ENCODE data around the gene LITAF. TPM values are rescaled to one million over a fixed set of nuclear protein-coding genes. Genes with fewer than 3 reads are reported as not detected.
A peak's percentile ranks its signal among the peaks of the same experiment; 100 is the strongest.
"Not testable (repeated sequence)": the region's sequence is repeated elsewhere in the genome, so short reads cannot be mapped to it uniquely, and the experiment has no call there.

The LITAF gene
- total RNA-seq, 1 experiment from 2014 or later = 30.1 TPM

DNA sequence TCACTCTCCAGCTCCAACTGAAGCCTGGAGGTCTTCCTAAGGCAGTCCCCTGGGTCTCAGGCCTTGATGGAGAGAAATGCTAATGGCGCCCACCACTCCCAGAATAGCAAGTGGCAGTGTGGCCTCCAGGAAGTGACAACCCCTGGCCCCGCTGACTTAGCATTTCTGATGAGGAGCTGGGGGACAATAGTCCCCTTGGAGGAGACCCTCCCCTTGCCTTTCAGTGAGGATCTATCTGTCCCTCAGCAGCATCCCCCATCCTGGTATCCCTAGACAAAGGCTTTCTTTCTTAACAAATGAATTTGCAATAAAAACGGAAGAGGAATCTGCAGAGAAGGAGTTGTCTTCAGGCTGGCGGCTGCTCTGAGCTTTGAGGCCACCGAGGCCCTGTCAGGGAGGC is 68.8 kb downstream of the LITAF start:
- no peak for DNase-seq (ENCODE audit: low spot score)

GRCh38 chr16:11515540-11516430 is 70.9 kb downstream of the LITAF start:
- no peak for DNase-seq (ENCODE audit: low spot score)

DNA sequence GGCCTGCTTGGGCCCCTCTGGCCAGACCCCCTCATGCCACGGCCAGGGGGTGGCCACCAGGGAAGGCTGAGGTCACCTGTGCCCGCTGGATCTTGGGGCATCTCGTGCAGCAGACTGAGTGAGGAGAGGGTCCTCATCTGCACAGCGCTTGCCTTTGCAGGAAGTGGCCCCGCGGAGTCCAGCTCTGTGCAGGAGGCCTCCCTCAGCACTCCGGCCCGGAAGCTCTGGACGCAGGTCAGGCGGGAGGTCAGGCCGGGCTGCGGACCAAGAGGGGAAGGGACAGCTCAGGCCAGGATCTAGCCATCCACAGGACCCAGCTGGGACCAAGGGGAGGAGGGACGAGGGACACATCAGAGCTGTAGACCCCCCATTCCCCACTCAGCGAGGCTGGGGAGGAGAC is 72.4 kb downstream of the LITAF start:
- DNase-seq (ENCODE audit: low spot score) = no peak

GRCh38 chr16:11513366-11513765 is 73.4 kb downstream of the LITAF start:
- not testable (repeated sequence) for DNase-seq (ENCODE audit: low spot score)

GRCh38 chr16:11511801-11512200 is 74.9 kb downstream of the LITAF start:
- no peak for DNase-seq (ENCODE audit: low spot score)

- DNase-seq (ENCODE audit: low spot score) = no peak
These were observed 75.4 kb downstream of the LITAF start for GRCh38 chr16:11511328-11511727.

DNA sequence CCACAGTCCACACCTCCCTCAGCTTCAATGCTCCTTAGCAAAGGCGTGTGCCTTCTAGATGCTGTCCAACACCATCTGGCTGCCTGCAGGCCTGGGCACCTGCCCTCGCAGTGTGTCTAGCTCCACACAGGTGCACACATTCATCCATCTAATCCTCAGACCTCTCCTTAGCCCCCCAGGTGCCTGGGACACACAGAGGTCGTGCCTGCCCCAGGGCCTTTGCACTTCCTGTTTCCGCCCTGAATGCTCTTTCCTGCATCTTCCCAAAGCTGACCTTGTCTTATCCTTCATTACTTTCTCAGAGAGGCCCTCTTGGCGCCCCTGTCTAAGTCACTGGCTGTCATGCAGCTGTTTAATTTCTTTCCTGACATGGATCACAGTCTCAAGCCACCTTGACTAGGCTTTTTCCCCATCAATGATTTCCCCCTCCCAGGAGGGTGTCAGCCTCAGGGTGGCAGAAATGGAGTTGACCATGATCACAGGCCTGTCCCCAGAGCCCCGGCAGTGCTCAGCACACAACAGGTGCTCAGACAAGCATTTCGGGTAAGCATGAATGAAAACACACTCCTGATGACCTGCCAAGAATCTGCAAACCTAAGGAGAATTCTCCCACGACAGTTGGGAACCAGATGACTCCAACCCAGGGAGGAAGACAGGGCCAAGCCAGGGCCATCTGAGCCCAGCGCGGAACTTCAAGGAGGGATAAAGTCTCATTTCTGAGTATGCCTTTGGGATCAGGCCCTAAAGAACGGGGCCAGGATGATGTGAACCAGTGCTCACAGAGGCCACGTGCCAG is 76.3 kb downstream of the LITAF start:
- DNase-seq (ENCODE audit: low spot score) = no peak

- no peak for DNase-seq (ENCODE audit: low spot score)
These were observed 78.7 kb downstream of the LITAF start for GRCh38 chr16:11507991-11508390.

- DNase-seq (ENCODE audit: low spot score) = no peak
These were observed 79.4 kb downstream of the LITAF start for GRCh38 chr16:11507350-11507749.

- no peak for DNase-seq (ENCODE audit: low spot score)
These were observed 79.9 kb downstream of the LITAF start for GRCh38 chr16:11506741-11507305.

GRCh38 chr16:11504261-11504660 is 82.5 kb downstream of the LITAF start:
- not testable (repeated sequence) for DNase-seq (ENCODE audit: low spot score)

DNA sequence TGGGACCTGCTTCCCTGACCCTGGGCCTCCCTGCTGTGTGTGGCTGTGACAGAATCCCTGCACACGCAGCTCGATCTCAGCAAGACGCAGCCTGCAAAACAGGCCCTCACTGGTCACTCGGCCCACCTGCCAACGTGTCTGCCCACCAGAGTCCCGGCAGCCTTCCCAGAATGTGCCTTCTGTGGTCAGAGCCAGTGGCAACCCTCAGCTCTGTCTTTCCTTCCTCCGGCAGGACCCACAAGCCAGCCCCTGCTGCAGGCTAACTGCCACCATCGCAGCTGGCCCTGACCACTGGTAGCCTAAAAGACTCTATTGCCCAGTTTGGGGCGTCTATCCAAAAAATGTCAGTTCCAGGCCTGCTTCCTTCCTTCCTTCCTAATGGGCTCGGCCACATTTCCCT is 83.2 kb downstream of the LITAF start:
- no peak for DNase-seq (ENCODE audit: low spot score)

DNA sequence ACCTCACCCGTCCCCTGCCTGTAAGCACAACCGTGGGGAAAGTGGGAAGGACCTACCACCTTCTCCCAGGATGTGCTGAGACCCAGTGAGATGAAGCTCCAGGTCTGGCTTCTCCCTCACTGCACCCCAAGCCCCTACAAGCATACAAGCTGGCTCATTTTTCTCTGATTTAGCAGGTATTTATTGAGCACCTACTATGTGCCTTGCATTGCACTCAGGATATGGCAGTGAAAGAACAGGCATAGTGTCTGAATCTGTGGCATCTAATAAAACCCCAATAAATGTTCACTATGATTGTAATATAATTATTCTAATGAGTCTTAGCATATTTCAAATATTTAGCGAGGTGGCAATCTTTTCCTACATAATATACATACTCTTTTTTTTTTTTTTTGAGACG is 84.5 kb downstream of the LITAF start:
- no peak for DNase-seq (ENCODE audit: low spot score)

- DNase-seq (ENCODE audit: low spot score) = no peak
These were observed 85.1 kb downstream of the LITAF start for GRCh38 chr16:11501632-11502031.

- no peak for DNase-seq (ENCODE audit: low spot score)
These were observed 85.9 kb downstream of the LITAF start for GRCh38 chr16:11500700-11501346.

DNA sequence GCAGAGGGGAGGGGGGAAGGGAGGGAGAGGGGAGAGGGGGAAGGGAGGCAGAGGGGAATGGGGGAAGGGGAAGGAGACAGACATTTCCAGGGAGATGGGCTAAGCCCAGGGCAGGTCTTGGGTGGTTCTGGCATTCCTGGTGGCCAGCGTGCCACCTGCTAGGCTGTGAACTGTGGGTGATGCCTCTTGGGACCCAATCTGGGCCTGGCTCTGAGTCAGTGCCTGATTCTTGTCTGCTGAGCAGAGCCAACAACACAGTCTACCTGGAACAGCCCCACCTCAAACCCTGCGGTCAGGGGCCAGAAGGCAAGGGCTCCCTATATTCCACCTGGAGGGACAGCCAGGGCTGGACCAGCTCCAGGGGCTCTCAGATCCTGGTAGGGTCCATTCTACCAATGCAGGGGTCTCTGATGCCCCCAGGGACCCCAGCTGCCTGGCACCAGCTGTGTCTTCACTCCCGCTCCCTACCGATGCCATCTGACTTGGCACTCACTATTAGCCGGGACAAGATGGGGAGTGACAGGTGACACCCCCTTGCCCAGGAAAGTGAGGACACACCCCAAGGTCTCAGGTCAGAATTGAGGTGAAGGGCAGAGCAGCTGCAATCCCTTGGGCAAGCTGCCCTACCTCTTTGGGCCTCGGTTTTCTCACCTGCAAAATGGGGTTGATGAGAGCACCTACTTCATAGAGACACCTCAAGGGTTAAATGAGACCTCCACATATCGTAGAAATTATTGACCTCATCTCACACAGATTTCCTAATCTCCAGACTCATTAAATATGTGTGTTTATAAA is 87.2 kb downstream of the LITAF start:
- peak; percentile 39 for DNase-seq (ENCODE audit: low spot score)

DNA sequence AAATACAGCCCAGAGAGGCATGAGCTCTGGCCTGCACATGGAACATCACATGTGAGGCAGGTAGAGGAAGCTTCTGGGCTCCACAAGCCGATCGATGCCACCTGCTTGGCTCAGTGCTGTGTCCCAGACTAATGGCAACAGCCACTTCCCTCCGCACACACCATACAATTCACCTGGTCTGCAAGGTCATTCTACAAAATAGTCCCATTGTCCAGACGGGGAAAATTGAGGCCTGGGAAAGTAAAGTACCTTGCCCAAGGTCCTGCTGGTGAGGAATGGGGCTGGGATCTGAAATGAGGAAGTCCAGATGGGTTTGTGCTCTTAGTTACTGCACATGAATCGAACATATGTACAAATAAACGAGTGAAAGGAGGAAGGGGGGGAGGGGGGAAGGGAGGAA is 88.0 kb downstream of the LITAF start:
- no peak for DNase-seq (ENCODE audit: low spot score)

DNA sequence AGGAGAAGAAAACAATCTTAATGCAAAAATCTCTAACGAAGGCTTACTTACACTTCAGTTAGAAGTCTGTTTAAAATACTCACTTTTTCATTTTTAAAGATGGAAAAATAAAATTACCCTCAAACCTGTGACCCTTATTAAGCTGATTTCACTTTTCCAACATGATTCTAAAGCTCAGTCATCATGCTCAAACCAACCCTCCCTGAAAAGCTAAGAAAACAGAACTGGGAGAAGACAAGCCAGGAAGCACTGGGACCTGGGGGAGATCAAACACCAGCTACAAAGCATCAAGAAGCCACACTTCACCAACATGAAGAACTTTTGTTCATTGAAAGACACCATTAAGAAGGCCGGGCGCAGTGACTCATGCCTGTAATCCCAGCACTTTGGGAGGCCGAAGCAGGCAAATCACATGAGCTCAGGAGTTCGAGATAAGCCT is 88.8 kb downstream of the LITAF start:
- peak; percentile 82 for DNase-seq (ENCODE audit: low spot score)
